ENCODE results near the gene FBLN7.
"Not testable (repeated sequence)": the region's sequence is repeated elsewhere in the genome, so short reads cannot be mapped to it uniquely, and the experiment has no call there.

The FBLN7 gene

DNA sequence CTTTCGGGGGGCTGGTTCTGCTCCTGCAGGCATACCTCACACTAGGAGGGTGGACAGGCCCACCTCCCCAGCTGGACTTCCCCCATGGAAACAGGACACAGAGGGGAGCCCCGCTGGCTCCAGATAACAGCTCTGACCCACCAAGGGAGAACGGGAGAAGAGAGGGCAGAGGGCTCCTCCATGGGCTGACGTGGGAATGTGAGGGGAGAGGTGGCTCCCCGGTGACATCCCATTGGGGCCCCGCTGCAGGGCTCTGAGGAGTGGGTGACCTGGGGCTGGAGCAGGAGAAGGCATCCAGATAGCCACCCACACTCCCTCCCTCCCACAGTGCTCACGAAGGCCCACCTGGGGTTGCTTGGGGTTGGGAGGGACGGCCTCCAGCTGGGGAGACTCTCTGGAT lies 45.9 kb downstream of the FBLN7 start:
- DNase-seq (ENCODE audit: low read depth, low spot score), result no peak

DNA sequence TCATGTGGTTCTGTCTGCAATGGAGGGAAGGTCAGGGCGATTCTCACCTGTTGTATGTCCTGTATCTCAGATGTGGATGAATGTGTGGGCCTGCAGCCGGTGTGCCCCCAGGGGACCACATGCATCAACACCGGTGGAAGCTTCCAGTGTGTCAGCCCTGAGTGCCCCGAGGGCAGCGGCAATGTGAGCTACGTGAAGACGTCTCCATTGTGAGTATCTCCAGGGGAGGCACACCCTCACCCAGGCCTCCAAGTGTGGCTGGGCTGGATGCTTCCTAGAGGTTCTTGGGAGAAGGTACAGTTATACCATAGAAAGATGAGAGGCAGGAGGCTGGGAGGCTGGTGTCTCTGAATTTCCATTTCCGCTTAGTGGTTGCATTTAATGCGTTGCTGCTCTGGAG lies 46.9 kb downstream of the FBLN7 start:
- no peak for DNase-seq (ENCODE audit: low read depth, low spot score)

DNA sequence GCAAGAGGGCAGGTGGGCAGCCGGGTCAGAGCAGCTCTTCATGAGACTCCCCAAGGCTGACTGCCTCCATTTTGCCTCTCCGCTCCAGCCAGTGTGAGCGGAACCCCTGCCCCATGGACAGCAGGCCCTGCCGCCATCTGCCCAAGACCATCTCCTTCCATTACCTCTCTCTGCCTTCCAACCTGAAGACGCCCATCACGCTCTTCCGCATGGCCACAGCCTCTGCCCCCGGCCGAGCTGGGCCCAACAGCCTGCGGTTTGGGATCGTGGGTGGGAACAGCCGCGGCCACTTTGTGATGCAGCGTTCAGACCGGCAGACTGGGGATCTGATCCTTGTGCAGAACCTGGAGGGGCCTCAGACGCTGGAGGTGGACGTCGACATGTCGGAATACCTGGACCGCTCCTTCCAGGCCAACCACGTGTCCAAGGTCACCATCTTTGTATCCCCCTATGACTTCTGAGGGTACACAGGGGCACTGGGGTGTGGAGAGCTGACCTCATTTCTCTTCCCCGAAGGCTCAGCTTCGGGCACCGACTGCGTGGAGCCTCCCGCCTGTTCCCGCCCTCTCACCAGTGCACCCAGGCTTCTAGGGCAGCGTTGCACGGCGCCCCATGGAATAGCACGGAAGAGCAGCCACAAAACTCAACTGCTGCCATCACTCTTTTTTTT lies 49.0 kb downstream of the FBLN7 start:
- DNase-seq (ENCODE audit: low read depth, low spot score), result no peak

DNA sequence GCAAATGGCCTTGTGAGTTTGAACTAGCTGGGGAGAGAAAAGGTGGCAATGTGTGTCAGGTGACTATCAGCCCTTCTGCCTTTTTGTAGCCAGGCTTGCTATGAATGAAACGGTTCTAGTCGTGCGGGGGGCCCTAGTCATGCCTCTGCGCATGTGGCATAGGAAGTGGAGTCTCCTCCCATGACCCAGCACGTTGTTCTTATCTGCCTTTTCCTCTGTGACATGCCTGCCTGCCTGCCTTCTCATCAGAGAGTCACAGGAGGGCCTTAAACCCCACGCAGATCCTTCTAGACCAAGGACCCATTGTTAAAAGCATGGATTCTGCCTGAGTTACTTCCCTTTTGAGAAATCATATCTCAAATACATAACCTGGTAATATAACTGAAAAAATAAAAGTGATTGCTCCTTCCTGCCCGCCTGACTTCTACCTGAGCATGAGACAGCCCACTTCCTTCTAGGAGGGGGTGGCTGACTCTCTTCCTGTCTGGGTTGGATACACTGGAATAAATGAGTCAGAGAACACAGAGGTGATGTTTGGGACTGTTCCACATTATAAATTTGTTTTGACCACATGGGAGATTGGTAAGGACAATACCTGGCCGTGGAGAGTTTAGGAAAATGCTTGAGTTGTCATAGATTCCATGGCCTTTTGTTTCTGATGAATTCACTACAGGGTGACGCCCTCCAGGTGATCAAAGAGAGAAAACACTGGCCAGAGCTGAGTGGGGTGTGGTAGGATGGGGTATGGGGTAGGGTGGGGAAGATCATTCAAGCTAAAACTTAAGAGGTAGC lies 49.8 kb downstream of the FBLN7 start:
- DNase-seq (ENCODE audit: low read depth, low spot score), result no peak

DNA sequence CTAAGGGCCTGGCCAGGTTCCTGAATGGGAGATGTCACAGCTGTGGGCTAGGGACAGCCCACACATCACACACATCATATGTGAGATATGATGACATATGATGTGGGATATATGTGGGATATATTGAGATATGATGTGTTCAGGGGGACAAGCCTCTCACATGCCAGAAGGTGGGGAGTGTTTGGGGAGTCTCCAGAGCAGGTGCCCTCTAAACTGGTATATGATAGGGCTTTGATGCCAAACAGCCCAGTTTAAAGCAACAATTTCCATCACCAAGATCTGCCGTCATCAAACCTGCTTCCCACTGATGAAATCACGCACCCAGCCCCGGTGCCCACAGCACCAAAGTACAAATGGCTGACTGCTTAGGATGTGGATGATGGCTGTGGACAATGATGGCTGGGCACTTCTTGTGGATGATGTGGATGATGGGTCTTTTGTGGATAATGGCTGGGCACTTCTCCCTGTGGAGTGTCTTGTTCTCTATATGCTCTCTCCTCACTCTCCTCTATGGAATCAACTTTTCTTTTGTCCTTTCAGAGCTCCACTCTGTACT lies 50.9 kb downstream of the FBLN7 start:
- no peak for DNase-seq (ENCODE audit: low read depth, low spot score)

DNA sequence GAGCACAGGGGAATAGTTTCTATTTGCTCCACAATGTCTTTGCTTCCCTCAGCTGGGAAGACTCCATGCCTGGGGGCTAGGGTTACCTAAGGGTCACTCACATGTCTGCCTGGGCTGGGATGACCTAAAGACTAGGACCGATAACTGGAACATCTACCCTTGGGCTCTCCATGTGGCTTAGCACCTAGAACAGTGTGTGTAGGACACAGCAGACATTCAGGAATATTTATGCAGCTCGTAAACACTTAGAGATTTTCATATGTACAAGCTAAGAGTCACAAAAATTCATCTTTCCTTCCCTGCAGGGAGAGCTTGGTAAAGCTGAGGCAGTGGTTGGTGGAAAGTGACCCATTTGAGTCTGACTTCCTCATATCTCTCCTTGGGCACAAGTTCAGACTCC lies 55.8 kb downstream of the FBLN7 start:
- no peak for DNase-seq (ENCODE audit: low read depth, low spot score)

DNA sequence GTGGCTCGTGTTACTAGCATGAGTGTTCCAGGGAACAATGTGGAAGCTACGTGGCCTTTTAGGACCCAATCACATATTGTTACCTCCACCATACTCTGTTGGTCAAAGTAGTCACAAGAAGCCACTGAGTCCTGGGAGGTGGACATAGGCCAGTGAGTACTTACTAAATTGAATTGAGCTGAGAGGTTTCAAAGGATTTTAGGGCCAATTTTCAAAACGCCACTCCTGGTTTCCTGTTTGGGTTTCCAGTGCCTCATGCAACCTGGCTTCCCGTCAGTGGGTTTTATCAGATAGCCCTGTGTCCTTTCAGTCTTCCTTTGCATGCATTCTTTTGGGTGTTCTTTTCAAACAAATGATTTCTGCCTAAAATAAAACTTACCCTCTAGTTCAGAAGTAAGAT lies 56.3 kb downstream of the FBLN7 start:
- DNase-seq (ENCODE audit: low read depth, low spot score), result no peak

DNA sequence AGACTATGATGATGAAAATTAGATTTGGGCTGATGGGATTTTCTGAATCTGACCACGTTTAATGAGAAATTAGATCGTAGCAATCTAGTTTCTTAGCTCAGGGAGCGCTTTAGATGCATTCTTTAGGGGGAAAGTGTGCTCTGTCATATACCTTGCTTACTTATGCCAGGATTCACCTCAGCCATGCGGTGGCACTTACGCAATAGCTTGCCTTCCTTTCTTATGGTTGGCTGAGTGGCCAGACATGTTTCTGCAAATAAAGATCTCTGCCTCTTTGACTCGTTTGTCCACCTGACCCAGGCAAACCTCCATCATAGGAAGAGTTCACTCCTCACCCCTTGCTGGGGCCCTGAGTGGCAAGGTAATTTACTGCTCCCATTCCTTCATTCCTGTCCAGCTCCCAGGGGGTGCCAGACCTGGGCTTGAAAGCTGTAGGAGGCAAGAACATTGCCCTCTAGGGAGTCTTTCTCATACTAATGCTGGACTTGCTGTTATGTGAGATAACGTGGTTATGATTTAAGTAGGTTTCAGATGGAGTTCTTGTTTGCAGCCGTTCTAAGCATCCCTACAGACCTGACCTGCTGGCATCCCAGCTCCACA lies 57.1 kb downstream of the FBLN7 start:
- DNase-seq (ENCODE audit: low read depth, low spot score), result no peak

DNA sequence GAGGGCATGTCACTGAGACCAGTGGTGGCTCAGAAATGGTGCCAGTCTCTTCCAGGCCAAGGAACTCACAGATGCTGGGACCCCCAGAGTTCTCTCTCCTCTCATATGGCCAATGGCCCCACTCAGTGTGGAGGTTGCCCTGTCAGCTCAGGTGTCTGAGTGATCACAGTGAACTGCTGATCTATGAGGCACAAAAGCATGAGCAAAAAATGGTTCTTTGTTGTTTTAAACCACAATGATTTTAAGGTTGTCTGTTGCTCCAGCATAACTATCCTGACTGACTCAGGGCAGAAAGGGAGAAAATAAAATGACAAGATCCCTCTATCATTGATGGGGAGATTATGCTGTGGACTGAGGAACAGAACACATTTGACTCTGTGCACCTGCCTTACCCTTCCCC lies 57.8 kb downstream of the FBLN7 start:
- no peak for DNase-seq (ENCODE audit: low read depth, low spot score)

DNA sequence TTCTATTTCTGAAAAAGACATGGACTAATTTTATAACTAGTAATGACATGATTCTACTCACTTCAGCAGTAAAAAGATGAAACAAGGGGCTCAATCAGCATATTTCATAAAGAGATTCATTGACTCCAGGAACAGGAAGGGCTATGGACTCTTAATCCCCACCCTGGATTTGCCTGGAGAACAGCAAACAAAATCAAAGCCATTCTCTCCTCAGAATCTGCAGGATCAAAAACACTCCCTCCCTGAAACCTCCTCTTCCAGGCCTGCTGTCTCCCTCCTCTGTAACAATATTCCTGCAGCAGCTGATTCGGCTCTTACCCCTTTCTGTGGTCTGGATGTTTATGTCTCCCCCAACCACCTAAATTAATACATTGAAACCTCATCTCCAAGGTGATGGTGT lies 59.7 kb downstream of the FBLN7 start:
- DNase-seq (ENCODE audit: low read depth, low spot score), result no peak

DNA sequence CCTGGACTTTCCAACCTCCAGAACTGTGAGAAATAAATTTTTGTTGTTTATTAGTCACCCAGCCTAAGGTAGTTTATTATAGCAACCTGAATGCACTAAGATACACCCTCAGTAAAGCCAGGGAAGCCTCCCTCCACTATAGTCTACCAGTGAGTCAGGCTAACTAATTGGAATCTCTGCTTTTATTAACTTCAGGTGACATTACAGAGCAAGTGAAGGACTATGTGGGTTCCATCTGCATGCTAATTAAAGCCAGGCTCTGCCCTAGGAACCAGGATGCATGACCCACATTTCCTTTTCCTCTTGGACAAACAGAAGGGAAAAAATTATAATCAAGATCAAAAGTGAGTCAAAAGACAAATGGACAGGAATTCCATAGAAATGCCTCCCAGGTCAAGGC lies 60.6 kb downstream of the FBLN7 start:
- DNase-seq (ENCODE audit: low read depth, low spot score), result no peak

DNA sequence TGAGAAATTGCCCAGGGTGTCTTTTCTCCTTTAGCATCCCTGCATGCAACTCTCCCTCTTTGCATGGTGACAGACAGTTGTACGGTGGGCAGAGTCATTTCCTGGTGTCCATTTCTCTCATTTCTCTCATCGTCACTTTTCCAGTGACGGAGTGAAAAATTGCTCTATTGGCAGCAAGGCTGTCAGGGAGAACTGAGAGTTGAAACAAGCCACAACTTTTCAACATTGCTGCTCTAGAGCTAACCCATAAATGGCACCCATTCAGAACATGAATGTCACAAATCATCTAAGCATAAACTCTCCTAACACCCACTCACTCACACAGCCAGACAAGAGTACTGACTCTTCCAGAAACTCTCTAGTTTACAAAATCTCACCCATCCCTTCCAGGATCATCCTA lies 61.0 kb downstream of the FBLN7 start:
- DNase-seq (ENCODE audit: low read depth, low spot score), result no peak

DNA sequence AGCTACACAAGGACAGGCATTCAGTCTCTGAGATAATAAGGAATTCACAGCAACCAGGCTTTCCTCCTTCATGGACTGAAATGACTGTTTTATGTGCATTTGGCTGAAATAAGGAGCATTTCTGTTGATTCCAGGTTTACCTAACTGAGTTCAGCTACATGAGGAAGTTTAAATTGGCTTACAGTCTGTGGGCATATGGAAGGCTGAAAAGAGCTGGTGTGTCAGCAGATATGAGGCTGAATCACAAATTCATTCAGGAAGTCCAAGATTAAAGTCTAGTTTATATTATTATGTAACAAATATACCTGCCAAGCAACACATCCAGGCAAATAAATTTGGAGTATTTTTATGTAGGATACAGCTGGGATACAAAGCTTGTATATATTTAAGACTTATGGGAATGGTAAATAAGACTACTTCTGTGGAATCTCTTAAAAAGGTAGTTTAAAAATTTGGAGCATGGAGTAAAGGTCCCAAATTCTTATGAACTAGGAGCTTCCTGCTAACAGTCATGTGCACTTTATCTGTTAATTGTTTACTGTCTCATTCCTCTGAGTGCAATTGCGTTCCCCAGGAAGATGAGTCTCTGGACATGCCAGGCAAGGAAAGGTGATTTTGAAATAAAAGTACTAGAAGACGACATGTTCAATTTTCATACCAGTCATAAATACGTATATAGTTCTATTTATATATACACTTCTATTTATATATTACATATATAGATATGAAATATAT lies 63.7 kb downstream of the FBLN7 start:
- no peak for DNase-seq (ENCODE audit: low read depth, low spot score)

DNA sequence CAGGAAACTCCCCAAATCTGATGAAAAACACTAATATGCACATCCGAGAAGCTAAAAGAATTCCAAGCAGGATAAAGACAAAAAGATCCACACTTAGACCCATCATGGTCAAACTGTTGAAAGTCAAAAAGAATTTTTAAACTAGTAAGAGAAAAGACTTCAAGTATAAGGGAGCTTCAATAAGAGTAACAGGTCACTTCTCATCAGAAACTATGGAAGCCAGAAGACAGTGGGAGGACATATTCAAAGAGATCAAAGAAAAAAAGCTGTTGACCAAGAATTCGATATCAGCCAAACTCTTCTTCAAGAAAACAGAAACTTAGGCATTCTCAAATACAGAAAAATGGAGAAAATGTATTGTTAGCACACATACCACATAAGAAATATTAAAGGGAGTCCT lies 66.2 kb downstream of the FBLN7 start:
- no peak for DNase-seq (ENCODE audit: low read depth, low spot score)

DNA sequence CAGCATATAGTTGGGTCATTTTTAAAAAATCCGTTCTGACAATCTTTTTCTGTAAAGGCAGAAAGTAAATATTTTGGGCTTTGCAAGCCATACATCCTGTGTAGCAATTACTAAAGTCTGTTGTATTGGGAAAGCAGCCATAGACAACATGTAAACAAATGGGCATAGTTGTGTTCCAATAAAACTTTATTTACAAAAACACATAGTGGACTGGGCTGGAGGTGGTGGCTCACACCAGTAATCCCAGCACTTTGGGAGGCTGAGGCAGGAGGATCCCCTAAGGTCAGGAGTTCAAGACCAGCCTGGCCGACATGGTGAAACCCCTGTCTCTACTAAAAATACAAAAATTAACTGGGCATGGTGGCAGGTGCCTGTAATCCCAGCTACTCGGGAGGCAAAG lies 69.7 kb downstream of the FBLN7 start:
- not testable (repeated sequence) for DNase-seq (ENCODE audit: low read depth, low spot score)

DNA sequence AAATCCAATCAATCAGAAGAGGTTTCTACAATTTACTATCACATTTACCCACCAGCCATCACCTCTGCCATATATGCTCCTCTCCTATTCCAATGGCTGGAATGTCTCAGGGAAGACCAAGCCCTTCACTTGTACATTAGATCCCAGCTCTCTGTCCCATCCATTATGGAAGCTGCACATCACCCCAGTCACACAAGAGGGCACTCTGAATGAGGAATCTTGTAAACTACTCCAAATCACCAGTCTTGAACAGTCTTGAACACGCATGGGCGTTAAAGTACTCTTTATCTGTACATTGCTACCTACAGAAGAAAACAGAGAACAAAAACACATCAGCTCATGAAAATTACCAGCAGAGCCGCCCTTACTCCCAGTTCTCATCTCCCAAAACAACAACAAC lies 78.0 kb downstream of the FBLN7 start:
- DNase-seq (ENCODE audit: low read depth, low spot score), result no peak

DNA sequence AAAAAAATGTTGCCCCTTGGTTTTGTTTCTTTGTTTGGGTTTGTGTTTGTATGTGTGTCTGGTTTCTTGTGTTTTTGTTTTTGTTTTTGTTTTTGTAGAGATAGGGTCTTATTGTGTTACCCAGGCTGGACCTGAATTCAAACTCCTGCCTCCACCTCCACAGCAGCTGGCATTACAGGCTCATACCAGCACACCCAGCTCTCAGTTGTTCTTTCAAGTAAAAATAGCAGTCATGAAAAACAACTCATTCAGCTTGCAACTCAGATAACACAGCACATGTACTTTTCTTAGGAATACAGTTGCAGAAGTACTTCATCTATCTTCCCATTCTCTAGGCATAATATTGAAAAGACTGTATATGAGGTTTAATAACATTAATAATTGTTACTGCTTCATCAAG lies 79.7 kb downstream of the FBLN7 start:
- no peak for DNase-seq (ENCODE audit: low read depth, low spot score)

DNA sequence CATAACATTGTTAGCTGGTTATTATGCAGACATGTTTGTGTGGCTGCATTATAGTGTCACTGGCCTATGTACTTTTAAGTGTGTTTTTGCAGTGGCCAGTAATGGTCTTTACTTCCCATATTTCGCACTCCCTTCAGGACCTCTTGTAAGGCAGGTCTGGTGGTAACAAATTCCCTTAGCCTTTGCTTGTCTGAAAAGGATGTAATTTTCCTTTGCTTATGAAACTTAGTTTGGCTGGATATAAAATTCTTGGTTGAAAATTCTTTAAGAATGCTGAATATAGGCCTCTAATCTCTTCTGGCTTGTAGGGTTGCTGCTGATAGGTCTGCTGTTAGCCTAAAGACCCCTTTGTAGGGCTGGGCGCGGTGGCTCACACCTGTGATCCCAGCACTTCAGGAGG lies 82.0 kb downstream of the FBLN7 start:
- no peak for DNase-seq (ENCODE audit: low read depth, low spot score)

DNA sequence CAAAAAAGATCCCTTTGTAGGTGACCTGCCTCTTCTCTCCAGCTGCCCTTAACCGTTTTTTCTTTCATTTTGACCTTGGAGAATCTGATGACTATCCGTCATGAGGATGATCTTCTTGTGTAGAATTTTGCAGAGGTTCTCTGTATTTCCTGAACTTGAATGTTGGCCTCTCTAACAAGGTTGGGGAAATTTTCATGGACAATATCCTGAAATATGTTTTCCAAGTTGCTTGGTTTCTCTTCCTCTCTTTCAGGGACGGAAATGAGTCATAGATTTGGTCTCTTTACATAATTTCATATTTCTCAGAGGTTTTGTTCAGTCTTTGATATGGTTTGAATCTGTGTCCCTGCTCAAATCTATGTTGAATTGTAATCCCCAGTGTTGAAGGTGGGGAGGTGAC lies 82.6 kb downstream of the FBLN7 start:
- no peak for DNase-seq (ENCODE audit: low read depth, low spot score)

DNA sequence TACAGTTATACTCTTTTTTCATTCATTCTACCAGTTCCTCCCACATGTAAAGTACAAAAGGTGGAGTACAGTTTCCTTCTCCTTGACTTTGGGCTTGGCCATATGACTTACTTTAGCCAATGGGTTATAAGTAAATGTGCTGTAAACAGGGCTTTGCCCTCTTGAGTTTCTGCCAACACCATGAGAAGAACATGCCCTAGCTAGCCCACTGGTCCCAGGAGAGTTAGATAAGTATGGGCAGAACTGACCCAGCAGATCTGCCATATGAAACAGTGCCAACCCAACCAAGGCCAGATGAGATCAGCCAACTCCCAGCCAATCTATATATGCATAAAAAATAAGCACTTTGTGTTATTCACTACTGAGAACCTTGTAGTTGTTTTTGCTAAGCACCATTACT lies 91.2 kb downstream of the FBLN7 start:
- no peak for DNase-seq (ENCODE audit: low read depth, low spot score)

DNA sequence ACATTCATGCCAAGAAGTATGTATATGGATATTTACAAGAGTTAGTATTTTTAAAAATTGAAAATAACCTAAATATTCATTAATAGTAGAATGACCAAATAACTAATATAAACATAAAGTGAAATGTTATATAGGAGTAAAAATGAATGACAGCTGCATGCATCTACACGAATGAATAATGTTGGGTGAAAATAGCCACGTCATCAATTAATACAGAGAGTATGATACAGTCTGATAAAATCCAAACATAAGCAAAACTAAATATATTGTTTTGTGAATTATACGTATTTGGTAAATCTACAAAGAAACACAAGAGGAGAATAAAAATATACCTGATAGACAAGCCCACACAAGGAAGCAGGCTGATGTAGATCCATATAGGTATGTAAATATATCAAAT lies 92.2 kb downstream of the FBLN7 start:
- no peak for DNase-seq (ENCODE audit: low read depth, low spot score)

All from iPS DF 19.7 (cell line).